GM15510 (cell line): Measurements from ENCODE around the gene SOX5.

Source experiments
- POLR2A ChIP-seq: IDR thresholded peaks from 3 replicates; pipeline ENCODE4 v1.6.1; 2011; ENCODE audit warnings: borderline replicate concordance; ENCODE audit not compliant: insufficient read length; ENCODE audit errors: extremely low read depth

The SOX5 gene

DNA sequence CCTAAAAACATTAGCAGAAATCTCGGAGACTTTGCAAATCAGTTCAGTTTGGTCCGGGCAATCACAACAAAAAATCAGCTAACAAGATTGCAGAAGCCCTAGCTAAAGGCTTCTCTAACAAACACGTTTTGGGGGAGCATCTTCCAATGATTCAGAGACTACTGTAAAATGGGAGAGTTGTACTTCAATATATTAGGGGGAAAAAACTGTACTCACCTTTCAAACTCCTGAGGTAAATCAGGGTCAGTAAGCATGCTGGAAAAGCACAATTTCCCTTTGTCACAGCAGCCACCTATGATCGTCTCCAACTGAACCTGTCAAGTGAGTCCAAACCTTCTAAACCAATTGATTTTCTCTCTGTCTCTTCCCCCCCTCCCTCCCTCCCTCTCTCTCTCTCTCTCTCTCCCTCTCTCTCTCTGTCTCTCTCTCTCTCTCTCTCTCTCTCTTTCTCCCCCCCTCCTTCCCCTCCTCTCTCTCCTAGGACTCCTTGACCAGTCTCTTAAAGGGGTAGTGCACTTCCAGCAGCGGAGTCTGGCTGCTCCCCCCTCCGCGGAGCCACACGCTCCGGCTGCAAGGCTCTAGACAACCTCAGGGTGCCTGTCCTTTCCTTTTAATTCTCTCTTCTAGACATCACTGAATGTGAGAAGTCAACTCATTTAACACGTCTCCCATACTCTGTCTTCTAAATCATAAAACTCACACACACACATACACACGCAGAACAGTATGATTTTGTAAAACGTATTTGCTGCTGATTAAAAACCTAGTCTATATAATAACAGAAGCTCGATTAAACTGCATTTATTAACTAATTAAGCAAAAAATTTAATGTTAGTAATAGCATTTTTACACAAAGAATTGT is at the start of gene SOX5:
Gene SOX5, minus strand, starts transcription at position 323 of the 862 bp plus-strand sequence. Its CDS starts 69 bp downstream, at position 254.
- TF ChIP-seq POLR2A, result no peak

DNA sequence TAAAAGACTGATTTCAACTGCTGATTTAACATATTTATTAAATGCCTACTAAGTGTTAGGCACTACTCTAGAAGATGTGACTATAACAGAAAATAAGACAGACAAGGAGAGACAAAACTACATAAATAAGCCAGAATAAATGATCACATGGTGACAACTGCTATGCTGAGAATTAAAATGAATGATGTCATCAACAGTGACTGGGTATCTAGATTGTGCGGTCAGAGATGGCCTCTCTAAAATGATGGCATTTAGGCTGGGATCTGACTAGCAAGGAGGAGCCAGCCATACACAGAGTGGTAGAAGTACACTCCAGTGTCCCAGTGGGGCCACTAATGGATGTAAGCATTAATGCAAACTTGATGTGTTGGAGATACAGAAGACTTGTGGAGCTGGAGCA is 37.6 kb upstream of the SOX5 start:
- TF ChIP-seq POLR2A, result no peak

DNA sequence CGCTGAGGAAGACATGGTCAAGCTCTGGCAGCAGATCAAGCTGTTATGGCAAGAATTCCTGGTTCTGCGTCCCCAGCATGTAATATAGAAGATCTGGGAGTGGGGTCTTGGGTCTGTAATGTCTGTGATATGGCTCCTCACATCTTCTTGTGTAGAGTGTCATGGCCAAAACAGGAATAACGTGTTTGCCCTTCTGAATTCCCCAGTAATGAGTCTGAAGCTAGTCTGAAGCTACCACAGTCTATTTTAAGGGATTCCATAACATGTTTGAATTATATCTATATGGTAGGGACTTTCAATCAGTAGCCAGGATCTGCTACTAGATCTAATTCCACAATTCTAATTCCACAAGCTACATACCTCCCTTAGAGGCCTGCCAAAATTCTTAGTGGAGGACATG is 31.4 kb upstream of the SOX5 start:
- TF ChIP-seq POLR2A, result no peak

DNA sequence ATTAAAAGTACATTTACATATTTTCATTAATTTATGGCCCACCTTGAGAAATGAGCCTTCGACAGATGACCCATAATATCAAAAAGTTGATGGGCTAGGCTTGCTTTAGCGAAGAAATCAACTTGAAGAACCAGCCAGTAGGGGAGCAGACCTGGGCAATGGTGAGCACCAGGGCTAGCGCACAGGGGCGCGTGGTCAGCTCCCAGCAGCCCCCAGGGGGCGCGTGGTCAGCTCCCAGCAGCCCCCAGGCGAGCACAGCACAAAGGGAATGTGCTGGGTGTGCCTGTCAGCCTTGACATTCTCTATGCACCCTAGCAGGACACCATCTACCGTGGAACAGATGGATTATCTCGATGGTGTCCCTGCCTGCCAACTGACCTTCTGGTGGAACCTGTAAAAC is 15.3 kb upstream of the SOX5 start:
- no peak for TF ChIP-seq POLR2A

DNA sequence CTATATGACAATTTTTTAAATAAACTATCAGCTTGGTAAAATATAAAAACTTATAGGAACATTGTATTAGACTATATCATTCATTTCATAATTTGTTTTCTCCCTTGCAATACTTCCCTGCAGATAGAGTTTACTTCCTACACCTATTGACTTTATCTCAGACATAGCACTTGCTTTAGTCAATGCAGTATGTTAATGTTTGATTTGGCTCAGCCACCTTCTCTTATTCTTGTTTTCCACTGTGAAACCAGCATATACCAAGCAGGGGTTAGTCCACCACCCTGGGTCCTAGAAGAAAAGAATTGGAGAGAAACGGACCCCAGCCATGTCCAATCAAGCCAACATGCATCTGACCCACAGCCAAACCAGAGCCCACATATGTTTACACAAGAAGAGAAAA is 10.4 kb upstream of the SOX5 start:
- no peak for TF ChIP-seq POLR2A

DNA sequence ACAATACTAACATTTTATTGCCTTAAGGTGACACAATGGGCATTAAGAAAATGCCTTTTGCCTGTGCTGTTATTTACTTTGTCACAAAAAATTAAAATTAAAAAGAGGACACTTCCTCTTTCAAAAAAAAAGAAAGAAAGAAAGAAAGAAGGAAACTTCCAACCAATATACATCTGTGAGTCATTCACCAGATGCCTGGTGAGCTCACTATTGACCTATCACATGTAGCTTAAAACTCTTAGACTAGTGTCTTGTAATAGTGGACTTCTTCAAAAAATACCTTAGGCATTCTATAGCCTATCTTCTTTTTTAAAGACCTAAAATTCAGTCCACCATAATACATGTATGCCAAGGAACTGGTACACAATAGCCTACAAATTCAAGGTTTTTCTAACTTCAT is 4.9 kb upstream of the SOX5 start:
- TF ChIP-seq POLR2A, result no peak

DNA sequence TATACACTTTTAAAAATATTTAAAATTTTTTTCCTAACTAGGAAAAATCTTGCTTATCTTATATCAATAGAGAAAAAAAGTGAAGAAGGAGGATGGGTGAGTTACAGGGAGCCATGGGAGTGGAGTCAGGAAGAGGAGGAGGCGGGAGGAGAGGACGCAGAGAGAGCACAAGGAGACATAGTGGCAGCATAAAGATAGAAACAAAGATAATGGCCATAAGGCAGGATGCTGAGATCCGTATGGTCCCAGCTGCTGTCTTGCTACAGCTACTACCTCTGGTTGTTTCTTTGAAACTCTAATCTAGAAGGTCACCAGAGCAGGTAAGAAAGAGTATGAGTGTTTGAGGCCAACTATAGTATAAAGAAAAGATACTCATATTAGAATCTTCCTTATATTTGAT is 2.6 kb upstream of the SOX5 start:
- no peak for TF ChIP-seq POLR2A

DNA sequence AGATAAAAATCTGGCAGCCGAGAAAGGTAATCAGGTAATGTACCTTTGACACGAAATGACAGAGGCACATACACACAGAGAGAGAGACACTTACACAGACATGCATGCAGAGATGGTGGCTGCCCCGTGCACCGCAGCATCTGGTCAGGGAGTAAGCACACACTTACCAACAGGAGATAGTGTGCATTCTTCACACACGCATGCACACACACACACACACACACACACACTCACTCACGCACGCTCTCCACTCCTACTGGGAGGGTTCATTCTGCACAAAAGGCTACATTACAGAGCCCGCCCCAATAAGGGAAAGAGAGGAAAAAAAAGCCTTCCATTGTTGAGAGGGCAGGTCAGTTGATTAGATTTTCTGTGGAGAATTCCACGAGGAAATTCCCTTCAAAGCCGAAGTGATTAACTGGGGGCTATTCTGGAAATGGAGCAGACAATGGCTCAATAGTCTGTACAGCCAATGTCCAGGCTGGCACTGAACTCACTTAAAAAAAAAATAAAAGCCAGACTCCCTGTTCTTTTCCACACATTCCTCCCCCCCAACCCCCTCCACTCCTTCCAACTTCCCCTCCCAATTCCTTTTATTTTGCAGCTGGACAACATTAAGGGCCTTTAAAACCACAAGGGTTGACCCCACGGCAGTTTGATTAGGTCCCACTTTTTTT is 1.4 kb upstream of the SOX5 start:
- TF ChIP-seq POLR2A, result no peak

DNA sequence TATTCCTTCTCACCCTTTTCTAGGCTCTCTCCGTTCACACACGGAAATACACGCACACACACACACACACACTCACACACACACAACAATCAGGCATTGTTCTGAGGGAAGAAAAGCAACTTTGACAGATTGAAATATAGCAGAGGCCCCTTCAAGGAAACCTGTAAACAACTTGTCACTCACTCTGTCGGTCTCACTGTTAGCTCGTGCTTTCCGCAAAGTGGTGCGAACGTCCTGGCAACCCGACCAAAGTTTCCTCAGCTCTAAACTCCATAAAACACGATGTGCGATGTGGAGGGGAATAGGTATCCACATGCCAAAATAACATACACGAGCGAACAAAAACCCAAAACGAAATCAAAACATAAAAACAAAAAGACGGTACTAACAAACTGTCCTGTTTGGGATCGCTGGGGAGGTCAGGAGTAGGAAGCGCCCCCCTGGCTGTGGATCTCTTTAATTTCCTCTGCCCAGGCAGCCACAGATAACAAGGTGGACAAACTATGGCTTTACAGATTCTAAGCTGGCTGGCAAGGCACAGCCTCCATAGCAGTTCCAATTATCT is 822 bp upstream of the SOX5 start:
- TF ChIP-seq POLR2A, result no peak

DNA sequence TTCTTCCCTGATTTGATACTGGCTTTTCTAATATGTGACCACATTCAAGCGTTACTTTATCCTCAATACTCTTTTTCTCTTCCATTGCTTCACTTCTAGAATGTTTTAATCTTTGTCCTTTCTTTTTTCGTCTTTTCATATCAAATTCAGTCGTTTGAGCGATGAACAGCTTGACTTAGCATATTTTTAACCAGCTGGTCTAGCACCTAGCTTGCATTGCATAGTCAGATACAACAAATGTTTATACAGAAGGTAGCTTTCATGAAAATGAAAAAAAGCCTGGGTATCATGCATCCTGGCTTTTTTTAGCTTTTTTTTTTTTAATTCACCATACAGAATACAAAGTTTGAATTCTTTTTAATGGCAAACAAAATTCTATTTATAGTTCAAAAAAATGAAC is 1.2 kb downstream of the SOX5 start:
- no peak for TF ChIP-seq POLR2A

DNA sequence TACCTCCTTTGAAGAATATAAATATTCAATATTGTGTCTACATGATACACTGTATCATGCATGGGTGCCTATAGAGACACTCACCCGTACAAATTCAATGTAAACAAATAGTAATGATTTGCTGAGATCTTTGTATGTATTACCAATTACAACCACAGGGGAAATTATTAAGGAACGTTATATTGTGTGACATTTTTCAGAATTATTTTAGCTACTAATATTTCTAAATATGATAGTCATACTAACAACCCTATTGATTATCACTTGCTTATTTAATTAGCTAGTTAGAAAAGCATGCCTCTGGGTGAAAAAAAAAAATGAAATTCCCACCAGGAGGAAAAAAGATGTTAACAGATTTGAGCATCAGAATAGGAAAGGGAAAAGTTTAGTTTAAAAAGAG is 2.1 kb downstream of the SOX5 start:
- TF ChIP-seq POLR2A, result no peak

DNA sequence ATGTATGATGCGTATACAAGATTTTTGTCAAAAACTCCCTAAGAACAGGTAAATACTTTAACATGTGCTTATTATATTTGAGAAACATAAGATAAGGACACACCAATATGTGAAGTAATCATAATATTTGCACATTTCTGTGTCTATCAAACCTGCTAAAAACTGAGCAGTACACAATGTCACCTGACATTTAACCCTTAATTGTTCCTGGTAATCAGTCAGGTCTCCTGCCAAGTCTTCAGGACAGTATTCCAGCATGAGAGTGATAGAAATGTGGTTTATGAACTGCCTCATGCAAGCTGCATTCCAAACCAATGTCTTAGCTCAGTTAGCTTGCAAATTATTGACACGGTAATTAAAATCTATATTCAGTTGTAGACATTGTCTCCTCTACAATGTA is 4.2 kb downstream of the SOX5 start:
- no peak for TF ChIP-seq POLR2A

DNA sequence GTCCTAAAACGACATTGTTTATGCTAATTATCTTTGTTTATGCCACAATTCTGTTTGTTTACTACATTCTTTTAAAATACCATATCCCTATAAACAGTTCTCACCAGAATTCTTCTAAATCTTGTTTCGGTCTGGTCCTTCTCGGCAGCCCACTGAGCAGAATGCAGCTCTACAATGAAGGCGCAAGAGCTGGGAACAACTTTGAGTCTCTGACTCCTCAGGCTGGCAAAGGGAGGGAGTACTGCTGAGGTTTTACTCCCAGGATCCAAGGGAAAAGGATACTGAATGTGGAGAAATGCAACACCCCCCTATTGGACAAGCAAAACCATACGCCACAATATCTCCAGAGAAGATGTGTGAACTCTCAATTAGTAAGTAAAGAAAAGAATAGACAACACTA is 5.4 kb downstream of the SOX5 start:
- TF ChIP-seq POLR2A, result no peak

DNA sequence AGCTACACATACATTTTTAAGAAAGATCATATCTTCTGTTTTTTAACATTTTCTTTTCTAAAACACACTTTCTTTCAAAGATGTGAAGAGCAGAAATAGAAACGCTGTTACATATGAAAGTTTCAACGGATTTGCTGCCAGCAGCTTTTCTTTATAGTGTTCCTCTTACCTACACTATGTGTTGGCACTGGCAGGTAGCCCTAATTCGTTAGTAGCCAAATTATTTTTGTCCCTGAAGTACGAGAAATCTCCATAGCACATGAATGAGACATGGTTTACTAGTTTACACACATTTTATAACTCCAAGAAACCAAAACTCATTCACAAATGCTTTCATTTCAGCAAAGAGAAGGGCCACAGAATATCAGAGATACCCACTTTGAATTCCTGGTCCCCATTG is 6.6 kb downstream of the SOX5 start:
- no peak for TF ChIP-seq POLR2A

DNA sequence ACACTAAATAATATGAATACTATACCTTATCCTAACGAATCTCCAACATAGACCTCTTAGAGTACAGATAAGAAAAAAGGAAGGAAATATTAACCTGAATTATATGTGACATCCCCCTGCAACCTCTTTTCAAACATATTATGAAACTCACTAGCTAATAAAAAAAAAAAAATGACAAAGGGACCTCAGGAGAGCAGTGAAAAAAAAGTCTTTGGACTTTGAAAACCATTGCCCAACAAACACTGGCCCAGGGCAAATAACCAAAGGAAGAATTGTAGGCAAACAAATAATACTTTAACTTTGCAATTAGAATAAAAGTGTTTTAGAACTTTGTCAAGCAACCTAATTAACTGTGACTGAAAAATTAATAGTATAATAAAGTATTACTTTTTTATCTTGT is 7.7 kb downstream of the SOX5 start:
- TF ChIP-seq POLR2A, result no peak

DNA sequence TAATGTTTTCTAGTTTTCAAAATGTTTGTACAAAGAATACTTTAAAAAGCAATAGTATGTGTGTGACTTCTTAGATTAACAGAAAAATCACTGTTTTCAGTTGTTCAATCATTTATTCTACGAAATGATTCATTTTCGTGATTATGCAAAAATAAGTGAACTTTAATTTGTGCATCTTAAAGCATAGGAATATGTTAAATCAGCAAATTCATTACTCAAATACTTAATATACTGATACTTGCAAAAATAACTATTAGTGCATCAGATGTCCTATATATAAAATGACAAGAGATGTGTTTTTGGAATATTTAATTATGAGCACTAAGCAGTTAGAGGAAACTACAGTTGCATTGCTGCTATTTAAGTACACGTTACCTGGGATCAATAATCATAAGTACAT is 11.0 kb downstream of the SOX5 start:
- TF ChIP-seq POLR2A, result no peak
